ENCODE results near the gene IL19. TPM values are rescaled to one million over a fixed set of nuclear protein-coding genes. Genes with fewer than 3 reads are reported as not detected.

The IL19 gene
- total RNA-seq, 4 donors from 2014 or later, result not detected

GRCh38 chr1:206883876-206884275 is 113.3 kb downstream of the IL19 start:
- no peaks in the 10 kb centered on the region for H3K36me3 ChIP-seq
- H3K27me3 ChIP-seq, result no peaks in the 10 kb centered on the region
- no peak overlapping the region for H3K4me3 ChIP-seq
- no peaks in the 10 kb centered on the region for H3K4me1 ChIP-seq
- peaks cover 0 to 1% (median under 1%) of the 10 kb centered on the region in 4 donors for H3K9me3 ChIP-seq
- no peak for DNase-seq
- no peak overlapping the region for H3K27ac ChIP-seq
- no peak for TF ChIP-seq POLR2A (IDR thresholded peaks at IDR 0.05)
- TF ChIP-seq, protein P1, sequence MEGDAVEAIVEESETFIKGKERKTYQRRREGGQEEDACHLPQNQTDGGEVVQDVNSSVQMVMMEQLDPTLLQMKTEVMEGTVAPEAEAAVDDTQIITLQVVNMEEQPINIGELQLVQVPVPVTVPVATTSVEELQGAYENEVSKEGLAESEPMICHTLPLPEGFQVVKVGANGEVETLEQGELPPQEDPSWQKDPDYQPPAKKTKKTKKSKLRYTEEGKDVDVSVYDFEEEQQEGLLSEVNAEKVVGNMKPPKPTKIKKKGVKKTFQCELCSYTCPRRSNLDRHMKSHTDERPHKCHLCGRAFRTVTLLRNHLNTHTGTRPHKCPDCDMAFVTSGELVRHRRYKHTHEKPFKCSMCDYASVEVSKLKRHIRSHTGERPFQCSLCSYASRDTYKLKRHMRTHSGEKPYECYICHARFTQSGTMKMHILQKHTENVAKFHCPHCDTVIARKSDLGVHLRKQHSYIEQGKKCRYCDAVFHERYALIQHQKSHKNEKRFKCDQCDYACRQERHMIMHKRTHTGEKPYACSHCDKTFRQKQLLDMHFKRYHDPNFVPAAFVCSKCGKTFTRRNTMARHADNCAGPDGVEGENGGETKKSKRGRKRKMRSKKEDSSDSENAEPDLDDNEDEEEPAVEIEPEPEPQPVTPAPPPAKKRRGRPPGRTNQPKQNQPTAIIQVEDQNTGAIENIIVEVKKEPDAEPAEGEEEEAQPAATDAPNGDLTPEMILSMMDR (IDR thresholded peaks at IDR 0.05), result no peak

- no peaks in the 10 kb centered on the region for H3K36me3 ChIP-seq
- TF ChIP-seq POLR2A (IDR thresholded peaks at IDR 0.05), result no peak
- TF ChIP-seq, protein P1 (IDR thresholded peaks at IDR 0.05), result no peak
- H3K27me3 ChIP-seq, result no peaks in the 10 kb centered on the region
- no peak for DNase-seq
- H3K4me1 ChIP-seq, result peaks cover 0 to 5% (median 0%) of the 10 kb centered on the region in 4 donors
- no peak overlapping the region for H3K4me3 ChIP-seq
- H3K27ac ChIP-seq, result no peak overlapping the region
- no peaks in the 10 kb centered on the region for H3K9me3 ChIP-seq
These were observed 114.9 kb downstream of the IL19 start for GRCh38 chr1:206885341-206886060.

GRCh38 chr1:206886831-206887230 is 116.3 kb downstream of the IL19 start:
- H3K4me3 ChIP-seq, result no peak overlapping the region
- H3K27ac ChIP-seq, result no peak overlapping the region
- no peaks in the 10 kb centered on the region for H3K36me3 ChIP-seq
- DNase-seq, result no peak
- TF ChIP-seq, protein P1 (IDR thresholded peaks at IDR 0.05), result no peak
- TF ChIP-seq POLR2A (IDR thresholded peaks at IDR 0.05), result no peak
- H3K4me1 ChIP-seq, result peaks cover 0 to 16% (median 0%) of the 10 kb centered on the region in 4 donors
- no peaks in the 10 kb centered on the region for H3K9me3 ChIP-seq
- no peaks in the 10 kb centered on the region for H3K27me3 ChIP-seq

DNA sequence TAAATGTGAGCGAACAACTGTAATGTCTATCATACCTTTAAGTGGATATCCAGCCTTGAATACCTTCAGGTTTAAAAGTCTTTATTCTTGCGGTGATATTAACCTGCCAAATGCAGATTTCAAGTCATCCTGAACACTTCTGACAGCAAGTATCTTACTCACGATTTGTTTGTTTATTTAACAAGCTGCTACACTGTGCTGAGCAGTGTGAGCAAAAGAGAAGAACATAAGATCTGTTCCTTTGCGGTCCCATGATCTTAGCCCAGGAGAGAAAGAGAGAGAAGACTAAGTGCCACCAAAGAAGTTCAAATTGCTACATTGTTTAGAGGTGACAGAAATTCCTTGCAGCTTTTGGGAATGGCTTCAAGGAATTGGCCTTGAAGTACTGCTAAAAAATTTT is 117.1 kb downstream of the IL19 start:
- Histone ChIP-seq H3K27ac (no peak overlapping the region), H3K4me1 (peaks cover 0 to 16% (median 0%) of the 10 kb centered on the region in 4 donors), H3K27me3 (no peaks in the 10 kb centered on the region), H3K4me3 (no peak overlapping the region), H3K9me3 (no peaks in the 10 kb centered on the region), H3K36me3 (no peaks in the 10 kb centered on the region)
- TF ChIP-seq, protein P1 (IDR thresholded peaks at IDR 0.05), result no peak
- TF ChIP-seq POLR2A (IDR thresholded peaks at IDR 0.05), result no peak
- DNase-seq, result no peak

DNA sequence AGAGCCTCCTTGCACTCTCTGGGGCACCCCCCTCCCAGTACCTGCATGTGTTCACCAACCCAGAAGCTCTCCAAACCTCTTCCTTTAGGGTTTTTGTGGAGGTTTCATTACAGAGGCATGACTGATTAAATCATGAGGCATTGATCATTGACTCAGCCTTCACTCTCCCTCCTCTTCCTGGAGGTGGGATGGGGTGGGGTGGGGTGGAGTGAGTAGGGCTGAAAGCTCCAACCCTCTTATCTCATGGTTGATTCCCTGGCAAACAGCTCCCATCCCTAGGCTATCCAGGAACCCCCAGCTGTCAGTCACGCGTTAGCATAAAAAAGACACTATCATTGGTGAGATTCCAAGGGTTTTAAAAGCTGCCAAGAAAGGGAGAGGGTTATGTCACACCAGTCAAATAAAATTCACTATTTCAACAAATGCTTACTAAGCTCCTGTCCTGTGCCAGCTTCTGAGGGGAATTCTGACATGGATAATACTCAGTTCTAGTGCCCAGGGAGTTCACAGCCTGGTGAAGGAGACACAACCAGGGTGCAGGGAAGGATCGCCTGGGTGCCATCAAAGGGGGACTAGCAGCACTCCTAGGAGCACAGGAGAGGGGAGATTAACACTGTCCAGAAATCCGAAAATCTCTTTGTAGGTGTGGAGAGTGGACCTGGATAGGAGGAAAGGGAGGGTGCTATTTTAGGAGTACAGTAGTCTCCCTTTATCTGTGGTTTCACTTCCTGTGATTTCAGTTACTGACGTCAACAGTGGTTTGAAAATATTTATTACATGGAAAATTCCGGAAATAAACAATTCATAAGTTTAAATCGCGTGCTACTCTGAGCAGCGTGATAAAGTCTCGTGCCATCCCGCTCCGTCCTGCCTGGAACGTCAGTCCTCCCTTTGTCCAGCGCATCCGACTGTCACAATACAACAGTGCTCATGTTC is 119.8 kb downstream of the IL19 start:
- Histone ChIP-seq H3K4me1 (peaks cover 0 to 16% (median 0%) of the 10 kb centered on the region in 4 donors), H3K27me3 (no peaks in the 10 kb centered on the region), H3K27ac (no peak overlapping the region), H3K36me3 (no peaks in the 10 kb centered on the region), H3K4me3 (no peak overlapping the region), H3K9me3 (no peaks in the 10 kb centered on the region)
- peak in 1 of 3 donors; percentile 68 for DNase-seq
- TF ChIP-seq POLR2A (IDR thresholded peaks at IDR 0.05), result no peak

DNA sequence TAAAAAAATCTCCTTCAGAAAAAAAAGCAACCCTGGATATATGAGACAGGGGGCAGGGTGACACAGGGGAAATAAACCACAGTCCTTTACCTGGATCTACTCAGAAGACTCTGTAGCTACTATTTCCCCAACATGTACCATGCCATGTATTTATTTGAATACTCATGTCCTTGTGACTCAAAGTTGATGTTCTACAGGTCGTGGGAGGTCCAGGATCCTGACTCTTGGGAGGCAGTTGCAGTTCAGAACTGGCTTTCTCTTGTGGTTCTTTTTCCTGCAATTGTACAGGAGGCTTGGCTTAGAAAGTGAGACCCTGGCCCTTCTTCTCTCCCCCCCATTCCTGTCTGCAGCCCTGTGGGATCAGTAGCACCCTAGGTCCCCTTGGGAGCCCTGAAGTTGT is 120.8 kb downstream of the IL19 start:
- TF ChIP-seq POLR2A (IDR thresholded peaks at IDR 0.05), result no peak
- Histone ChIP-seq H3K4me1 (peaks cover 0 to 16% (median 0%) of the 10 kb centered on the region in 4 donors), H3K4me3 (no peak overlapping the region), H3K27ac (no peak overlapping the region), H3K9me3 (no peaks in the 10 kb centered on the region), H3K36me3 (no peaks in the 10 kb centered on the region), H3K27me3 (no peaks in the 10 kb centered on the region)
- no peak for DNase-seq

Small RNAs within 50 kb of the gene (small RNA-seq; reads per million reads assigned to genes)
- 0 reads per million in 2 donors for gene RF00019

Other genes with a start within 250 kb of the IL19 start
- 10 to 100 TPM; 20.0 to 66.0 (median 34.9) TPM for gene EIF2D, start 158.3 kb upstream of the IL19 start, total RNA-seq
- gene DYRK3, start 135.2 kb upstream of the IL19 start, total RNA-seq, result 1 to 10 TPM in 1 of 4 donors, under 1 TPM in 2, not detected in 1; 0.67 to 3.3 (median 0.85) TPM
- 10 to 100 TPM; 49.6 to 92.4 (median 59.6) TPM for gene MAPKAPK2, start 85.9 kb upstream of the IL19 start, total RNA-seq
- 1 to 10 TPM in 1 of 4 donors, under 1 TPM in 1, not detected in 2; 0.85 to 2.0 TPM for gene IL10, start 1.7 kb downstream of the IL19 start, total RNA-seq
- gene IL20, start 94.8 kb downstream of the IL19 start, total RNA-seq, result not detected
- not detected for gene IL24, start 126.7 kb downstream of the IL19 start, total RNA-seq
- gene FCMR, start 151.2 kb downstream of the IL19 start, total RNA-seq, result 100 to 1,000 TPM in 1 of 4 donors, 1 to 10 TPM in 3; 7.4 to 248 (median 8.6) TPM
- 1,000 to 10,000 TPM in 3 of 4 donors, 100 to 1,000 TPM in 1; 588 to 3,176 (median 2,192) TPM for gene PIGR, start 175.7 kb downstream of the IL19 start, total RNA-seq
- gene FCAMR, start 199.7 kb downstream of the IL19 start, total RNA-seq, result 1 to 10 TPM in 1 of 4 donors, under 1 TPM in 2, not detected in 1; 0.85 to 1.5 (median 0.88) TPM

Data from Peyer's patch (tissue), 4 donors.